SH-SY5Y (cell line): ENCODE measurements around the gene KREMEN2.

ENCODE experiments used
- GATA2 ChIP-seq: IDR thresholded peaks from 2 replicates; pipeline ENCODE4 v1.6.1; 2011; ENCODE audit warnings: mild to moderate bottlenecking, low read depth, low read length
- GATA3 ChIP-seq: IDR thresholded peaks from 2 replicates; pipeline ENCODE4 v1.6.1; 2011; ENCODE audit warnings: low read depth, mild to moderate bottlenecking, low read length, moderate library complexity

DNA sequence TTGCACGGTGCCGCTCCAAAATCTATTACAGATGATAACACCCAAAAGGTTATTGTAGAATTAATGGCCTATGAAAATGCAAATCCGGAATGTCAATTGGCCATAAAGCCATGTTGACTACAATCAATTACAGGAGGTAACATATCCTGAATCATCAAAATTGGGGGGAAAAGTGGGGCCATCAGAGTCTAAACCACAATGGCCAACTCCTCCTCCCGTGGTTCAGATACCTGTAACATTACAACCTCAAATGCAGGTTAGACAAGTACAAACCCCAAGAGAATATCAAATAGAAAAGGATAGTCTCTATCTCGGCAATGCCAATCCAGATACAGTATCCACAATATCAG lies 37.5 kb upstream of the KREMEN2 start:
- TF ChIP-seq GATA2 (no peak), GATA3 (no peak)
